ENCODE measurements around the gene INIP. TPM values are rescaled to one million over a fixed set of nuclear protein-coding genes. Genes with fewer than 3 reads are reported as not detected.

INIP gene
- total and polyA plus RNA-seq, 2 experiments from 2014 or later, result 16.7 to 30.4 TPM

GRCh38 chr9:112664531-112664930 is 53.4 kb downstream of the INIP start (continued):
- TF ChIP-seq REST (IDR thresholded peaks at IDR 0.05; ENCODE audit: unreplicated experiment), result no peak
- no peak for TF ChIP-seq ZNF331 (CRISPR knock-in tag; IDR thresholded peaks at IDR 0.05; ENCODE audit: low read depth)
- TF ChIP-seq POLR2AphosphoS5 (IDR thresholded peaks at IDR 0.05; ENCODE audit: low read depth), result no peak
- no peak for TF ChIP-seq JUNB (IDR thresholded peaks at IDR 0.05; ENCODE audit: unreplicated experiment)
- TF ChIP-seq ETS1 (IDR thresholded peaks at IDR 0.05), result no peak
- no peak for TF ChIP-seq STAT1 (IDR thresholded peaks at IDR 0.05; ENCODE audit: unreplicated experiment)
- TF ChIP-seq EZH2 (IDR thresholded peaks at IDR 0.05; ENCODE audit: low read depth, unreplicated experiment), result no peak

GRCh38 chr9:112663681-112664080 is 54.2 kb downstream of the INIP start:
- Mint-ChIP-seq H3K4me1 (peaks cover 8% of the 10 kb centered on the region; the same call in 1 of the 3 replicates), H3K27me3 (ENCODE audit: insufficient read depth, low read depth, poor library complexity) (no peaks in the 10 kb centered on the region), H3K9me3 (no peaks in the 10 kb centered on the region), H3K27ac (no peak overlapping the region), H3K4me3 (no peak overlapping the region), H3K36me3 (ENCODE audit: low read depth) (peaks cover 5% of the 10 kb centered on the region)
- Histone ChIP-seq H4K20me1 (replicated peaks; ENCODE audit: insufficient read depth) (no peaks in the 10 kb centered on the region), H3K4me1 (ENCODE audit: insufficient read depth) (peaks cover 8% of the 10 kb centered on the region; the same call in 1 of the 2 replicates), H3K27ac (ENCODE audit: low read depth) (no peak overlapping the region), H3K9me2 (ENCODE audit: insufficient read depth) (no peaks in the 10 kb centered on the region), H3F3A (replicated peaks; ENCODE audit: low read depth) (no peaks in the 10 kb centered on the region), H3K4me3 (no peak overlapping the region), H2AFZ (no peak overlapping the region), H3K27me3 (ENCODE audit: insufficient read depth) (no peaks in the 10 kb centered on the region), H3K4me2 (no peak overlapping the region), H3K79me2 (replicated peaks; ENCODE audit: insufficient read depth) (no peaks in the 10 kb centered on the region), H3K36me3 (ENCODE audit: insufficient read depth) (no peaks in the 10 kb centered on the region; the same call in 1 of the 2 replicates)
- ATAC-seq (no peak), DNase-seq (ENCODE audit: low spot score) (no peak)
- TF ChIP-seq ZNF462 (CRISPR knock-in tag; IDR thresholded peaks at IDR 0.05), result no peak
- no peak for TF ChIP-seq EZH2 (IDR thresholded peaks at IDR 0.05; ENCODE audit: low read depth, unreplicated experiment)
- no peak for TF ChIP-seq POLR2AphosphoS5 (IDR thresholded peaks at IDR 0.05; ENCODE audit: low read depth)
- TF ChIP-seq ZNF114 (CRISPR knock-in tag; IDR thresholded peaks at IDR 0.05), result no peak
- no peak for TF ChIP-seq NANOG (IDR thresholded peaks at IDR 0.05; ENCODE audit: borderline replicate concordance)
- TF ChIP-seq CREB1 (CRISPR knock-in tag; IDR thresholded peaks at IDR 0.05; ENCODE audit: low read depth), result no peak
- no peak for TF ChIP-seq EZH2phosphoT487 (IDR thresholded peaks at IDR 0.05; ENCODE audit: unreplicated experiment)
- TF ChIP-seq JUNB (IDR thresholded peaks at IDR 0.05; ENCODE audit: unreplicated experiment), result no peak
- no peak for TF ChIP-seq ETS1 (IDR thresholded peaks at IDR 0.05)

Data from GM23338 (cell line).